Stomach (tissue), 9 donors: ENCODE data around the gene JAG1. TPM values are rescaled to one million over a fixed set of nuclear protein-coding genes. Genes with fewer than 3 reads are reported as not detected.

Experiments
- DNase-seq, 2 donors: peaks; one replicate each; pipeline versions ENCODE4 v3.0.0 to v3.0.0-alpha.2; 2013 to 2019
- H3K27ac ChIP-seq, 5 donors: fragments of 200-600 bp in 4 of 5; sonication (generic) in 4 of 5; one replicate each; pipeline ENCODE4 v1.5.1; 2013 to 2019; ENCODE audit warnings: mild to moderate bottlenecking in 1 of 5, moderate library complexity in 1 of 5
- H3K27me3 ChIP-seq, 3 donors: fragments of 200-600 bp; sonication (generic); one replicate each; pipeline ENCODE4 v1.5.1; 2017 to 2019; ENCODE audit warnings: mixed run types in 1 of 3
- H3K36me3 ChIP-seq, 4 donors: fragments of 200-600 bp; sonication (generic); 1 replicate in 3 of 4; 2 replicates in 1 of 4; pipeline ENCODE4 v1.5.1; 2016 to 2019
- H3K4me1 ChIP-seq, 4 donors: fragments of 200-600 bp; sonication (generic); one replicate each; pipeline ENCODE4 v1.5.1; 2016 to 2019
- H3K4me3 ChIP-seq, 4 donors: fragments of 200-600 bp; sonication (generic) in 3 of 4; one replicate each; pipeline ENCODE4 v1.5.1; 2016 to 2019; ENCODE audit warnings: mild to moderate bottlenecking in 1 of 4
- H3K9me3 ChIP-seq, 4 donors: fragments of 200-600 bp; sonication (generic); one replicate each; pipeline ENCODE4 v1.5.1; 2016 to 2019
- EP300 ChIP-seq: sonication (generic); formaldehyde crosslinking; IDR thresholded peaks from one replicate; pipeline ENCODE4 v1.6.1; 2017; ENCODE audit warnings: antibody characterized with exemption
- POLR2A ChIP-seq, 4 donors: fragments of 450-650 bp; IDR thresholded peaks; one replicate each; pipeline ENCODE4 v1.6.1; 2016; ENCODE audit warnings: antibody characterized with exemption in 4 of 4, control low read depth in 2 of 4, mild to moderate bottlenecking in 1 of 4, moderate library complexity in 1 of 4
- POLR2AphosphoS5 ChIP-seq, 3 donors: sonication (generic); formaldehyde crosslinking; IDR thresholded peaks; one replicate each; pipeline ENCODE4 v1.6.1; 2016; ENCODE audit warnings: antibody characterized with exemption in 3 of 3
- WGBS, 5 donors: extraction: QIAGEN DNeasy Blood & Tissue Kit in 3 of 5; methylation state at CpG; one replicate each; pipeline versions ENCODE4 v1.1.5 to v1.1.7; 2013 to 2018; 5-methylcytosine and 5-hydroxymethylcytosine counted together
- intact Hi-C: fragments of 100-400 bp; cut with DNase I; formaldehyde crosslinking; loops from one replicate; pipeline ENCODE4 v1.15.1; 2023; ENCODE audit warnings: low total_unique reads
- polyA plus RNA-seq, 3 donors: library from polyadenylated mRNA; stranded (reverse); fragments of 200-250 nt; gene quantifications; one replicate each; pipeline ENCODE4 v1.2.3, GENCODE V29; 2013
- total RNA-seq, 5 donors: library from RNA; depleted of rRNA; stranded (reverse); fragments of >200 nt; gene quantifications; one replicate each; pipeline versions ENCODE4 v1.1.0 to v1.2.3, GENCODE V29; 2014 to 2016
- TF ChIP-seq, protein P1 (sequence below), 7 experiments: fragments of 450-650 bp in 4 of 7; fragments of 200-600 bp in 3 of 7; sonication (generic) in 3 of 7; IDR thresholded peaks; one replicate each; pipeline ENCODE4 v1.5.1; 2016 to 2019; ENCODE audit warnings: antibody characterized with exemption in 7 of 7, control low read depth in 2 of 7, mild to moderate bottlenecking in 1 of 7
- donor health status: healthy with polysubstance abuse.
- donor health status: Bipolar disorder and iron deficiency.
- donor health status: healthy.

The JAG1 gene
- total and polyA plus RNA-seq, 8 donors = 5.2 to 133 (median 62.2) TPM

DNA sequence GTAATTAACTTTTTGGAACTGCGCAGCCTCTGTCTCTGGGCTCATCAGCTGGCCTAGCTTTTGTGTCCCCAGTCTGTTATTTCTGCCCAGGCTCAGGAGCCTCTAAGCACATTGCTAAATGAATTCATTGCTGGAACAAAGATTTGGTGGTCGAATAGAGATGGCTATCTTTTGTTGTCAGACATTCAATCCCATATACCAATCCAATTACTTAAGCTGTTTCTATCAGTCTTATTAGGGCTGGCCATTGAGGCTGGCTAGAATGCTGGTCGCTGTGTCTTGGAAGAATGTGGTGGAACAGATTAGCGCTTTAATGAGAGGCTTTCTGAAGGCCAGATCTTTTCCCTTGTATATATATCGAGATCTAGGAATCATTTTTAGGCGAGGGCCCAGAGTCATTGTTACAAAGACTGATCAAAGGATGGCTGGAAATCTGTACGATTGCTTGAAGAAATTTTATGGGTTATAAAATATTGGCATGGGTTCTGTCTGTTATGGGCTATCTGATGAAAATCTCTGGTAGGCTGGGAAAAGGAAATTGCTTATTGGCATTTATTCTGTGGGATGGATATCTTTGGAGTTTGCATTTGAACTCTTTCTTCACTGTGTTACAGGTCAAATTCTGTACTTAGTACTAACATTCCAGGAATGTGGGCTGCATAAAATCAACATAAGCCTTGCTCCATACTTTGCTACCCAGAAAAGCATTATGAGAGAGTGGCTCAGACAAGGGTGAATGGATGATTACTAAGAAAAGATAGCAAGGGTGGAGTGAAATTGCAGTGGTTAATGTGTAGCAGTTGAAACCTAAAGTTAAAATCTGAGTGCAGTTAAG, 34.8 kb upstream of the JAG1 start:
- H3K27me3 ChIP-seq = no peaks in the 10 kb centered on the region
- intact Hi-C loops = no loop called here
- no peak for TF ChIP-seq EP300
- peak in 2 of 3 donors; percentile 35 to 76 for TF ChIP-seq POLR2AphosphoS5 (IDR thresholded peaks at IDR 0.05)
- TF ChIP-seq, protein P1, sequence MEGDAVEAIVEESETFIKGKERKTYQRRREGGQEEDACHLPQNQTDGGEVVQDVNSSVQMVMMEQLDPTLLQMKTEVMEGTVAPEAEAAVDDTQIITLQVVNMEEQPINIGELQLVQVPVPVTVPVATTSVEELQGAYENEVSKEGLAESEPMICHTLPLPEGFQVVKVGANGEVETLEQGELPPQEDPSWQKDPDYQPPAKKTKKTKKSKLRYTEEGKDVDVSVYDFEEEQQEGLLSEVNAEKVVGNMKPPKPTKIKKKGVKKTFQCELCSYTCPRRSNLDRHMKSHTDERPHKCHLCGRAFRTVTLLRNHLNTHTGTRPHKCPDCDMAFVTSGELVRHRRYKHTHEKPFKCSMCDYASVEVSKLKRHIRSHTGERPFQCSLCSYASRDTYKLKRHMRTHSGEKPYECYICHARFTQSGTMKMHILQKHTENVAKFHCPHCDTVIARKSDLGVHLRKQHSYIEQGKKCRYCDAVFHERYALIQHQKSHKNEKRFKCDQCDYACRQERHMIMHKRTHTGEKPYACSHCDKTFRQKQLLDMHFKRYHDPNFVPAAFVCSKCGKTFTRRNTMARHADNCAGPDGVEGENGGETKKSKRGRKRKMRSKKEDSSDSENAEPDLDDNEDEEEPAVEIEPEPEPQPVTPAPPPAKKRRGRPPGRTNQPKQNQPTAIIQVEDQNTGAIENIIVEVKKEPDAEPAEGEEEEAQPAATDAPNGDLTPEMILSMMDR (IDR thresholded peaks at IDR 0.05) = no peak
- TF ChIP-seq POLR2A (IDR thresholded peaks at IDR 0.05) = no peak
- peaks cover 0 to 56% (median 35%) of the 10 kb centered on the region in 4 donors for H3K4me1 ChIP-seq
- H3K36me3 ChIP-seq = no peaks in the 10 kb centered on the region
- 53 to 71% (median 63%) methylated on average over 7 of the region's 7 CpGs for WGBS, 5 donors
- DNase-seq = peak in 1 of 2 donors; percentile 59
- no peaks in the 10 kb centered on the region for H3K9me3 ChIP-seq
- peak overlapping the region; percentile 36 to 63 (median 52) for H3K27ac ChIP-seq
- no peak overlapping the region for H3K4me3 ChIP-seq

DNA sequence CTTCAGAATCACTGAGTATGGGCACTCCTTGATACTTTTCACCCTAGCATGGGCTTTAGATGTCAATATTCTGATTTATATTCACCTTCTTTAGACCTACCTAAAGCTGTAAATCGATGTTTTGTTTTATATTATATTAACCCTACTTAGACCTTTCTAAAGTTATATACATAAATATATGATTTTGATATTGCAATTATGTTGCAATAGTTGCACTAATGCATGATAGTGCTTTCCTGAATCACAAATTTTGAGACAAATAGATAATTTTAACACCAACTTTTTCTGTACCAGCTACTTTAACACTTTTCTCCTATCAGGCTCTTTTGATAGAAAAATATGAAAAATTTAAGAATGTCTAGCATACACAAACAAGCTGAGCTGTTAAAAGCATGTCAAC, 34.0 kb upstream of the JAG1 start:
- Histone ChIP-seq H3K4me1 (peaks cover 0 to 56% (median 31%) of the 10 kb centered on the region in 4 donors), H3K27me3 (no peaks in the 10 kb centered on the region), H3K4me3 (no peak overlapping the region), H3K27ac (peak overlapping the region in 4 of 5 donors; percentile 36 to 63 (median 50)), H3K36me3 (no peaks in the 10 kb centered on the region), H3K9me3 (no peaks in the 10 kb centered on the region)
- DNase-seq = no peak
- intact Hi-C loops = no loop called here
- TF ChIP-seq EP300 (no peak), POLR2A (IDR thresholded peaks at IDR 0.05) (no peak), POLR2AphosphoS5 (IDR thresholded peaks at IDR 0.05) (no peak)
- TF ChIP-seq, protein P1 (IDR thresholded peaks at IDR 0.05) = no peak
- 68 to 88% (median 79%) methylated on average over 1 of the region's 1 CpG for WGBS, 5 donors

DNA sequence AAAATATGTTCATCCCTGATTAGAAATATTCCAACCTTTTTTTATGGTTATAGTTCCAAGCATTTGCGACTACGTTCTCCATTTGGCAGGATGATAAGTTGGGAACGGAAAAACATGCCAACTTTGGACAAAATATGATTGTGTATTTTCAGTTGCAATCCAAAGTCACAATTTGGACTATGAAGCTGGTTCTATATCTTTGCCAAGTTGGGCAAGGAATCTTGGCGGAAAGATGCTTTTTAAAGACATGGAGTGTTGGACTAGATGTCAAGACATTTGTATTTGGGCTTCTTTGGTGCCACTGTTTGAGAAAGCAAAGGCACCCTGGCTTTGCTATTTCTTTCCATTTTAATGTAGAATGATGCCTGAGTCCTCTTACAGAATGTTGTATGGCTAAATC, 33.3 kb upstream of the JAG1 start:
- WGBS, 5 donors = 74 to 93% (median 89%) methylated on average over 4 of the region's 4 CpGs
- H3K27ac ChIP-seq = peak overlapping the region in 2 of 5 donors; percentile 35 to 63
- no peak for TF ChIP-seq EP300
- TF ChIP-seq, protein P1 (IDR thresholded peaks at IDR 0.05) = no peak
- H3K36me3 ChIP-seq = no peaks in the 10 kb centered on the region
- no peaks in the 10 kb centered on the region for H3K9me3 ChIP-seq
- no peaks in the 10 kb centered on the region for H3K27me3 ChIP-seq
- intact Hi-C loops = no loop called here
- DNase-seq = no peak
- peaks cover 0 to 53% (median 29%) of the 10 kb centered on the region in 4 donors for H3K4me1 ChIP-seq
- H3K4me3 ChIP-seq = no peak overlapping the region

DNA sequence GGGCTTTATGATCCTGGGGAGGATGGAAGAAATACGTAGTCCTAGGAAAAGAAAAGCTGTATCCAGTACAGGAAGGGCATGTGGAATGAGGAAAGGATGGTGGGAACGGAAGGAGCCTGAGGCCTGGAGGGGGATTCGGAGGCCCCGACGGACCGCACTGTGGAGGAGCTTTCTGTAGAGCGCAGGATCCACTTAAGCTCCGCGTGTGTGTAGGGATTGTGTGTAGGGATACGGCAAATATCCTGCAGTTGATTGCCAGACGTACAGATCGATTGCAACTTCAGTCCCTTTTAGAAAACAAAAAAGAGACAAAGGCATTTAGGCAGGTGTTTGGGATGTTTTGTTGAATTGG, 32.6 kb upstream of the JAG1 start:
- H3K27me3 ChIP-seq = no peaks in the 10 kb centered on the region
- DNase-seq = no peak
- peak overlapping the region in 4 of 5 donors; percentile 18 to 57 (median 44) for H3K27ac ChIP-seq
- peaks cover 0 to 49% (median 26%) of the 10 kb centered on the region in 4 donors for H3K4me1 ChIP-seq
- no peaks in the 10 kb centered on the region for H3K9me3 ChIP-seq
- TF ChIP-seq POLR2AphosphoS5 (IDR thresholded peaks at IDR 0.05) (no peak), POLR2A (IDR thresholded peaks at IDR 0.05) (no peak), EP300 (no peak)
- TF ChIP-seq, protein P1 (IDR thresholded peaks at IDR 0.05) = no peak
- 94 to 98% (median 95%) methylated on average over 12 of the region's 12 CpGs for WGBS, 5 donors
- H3K4me3 ChIP-seq = no peak overlapping the region
- intact Hi-C loops = no loop called here
- no peaks in the 10 kb centered on the region for H3K36me3 ChIP-seq
